ENCODE data around the gene PRRC2B.
"Not testable (repeated sequence)": the region's sequence is repeated elsewhere in the genome, so short reads cannot be mapped to it uniquely, and the experiment has no call there.

The PRRC2B gene

DNA sequence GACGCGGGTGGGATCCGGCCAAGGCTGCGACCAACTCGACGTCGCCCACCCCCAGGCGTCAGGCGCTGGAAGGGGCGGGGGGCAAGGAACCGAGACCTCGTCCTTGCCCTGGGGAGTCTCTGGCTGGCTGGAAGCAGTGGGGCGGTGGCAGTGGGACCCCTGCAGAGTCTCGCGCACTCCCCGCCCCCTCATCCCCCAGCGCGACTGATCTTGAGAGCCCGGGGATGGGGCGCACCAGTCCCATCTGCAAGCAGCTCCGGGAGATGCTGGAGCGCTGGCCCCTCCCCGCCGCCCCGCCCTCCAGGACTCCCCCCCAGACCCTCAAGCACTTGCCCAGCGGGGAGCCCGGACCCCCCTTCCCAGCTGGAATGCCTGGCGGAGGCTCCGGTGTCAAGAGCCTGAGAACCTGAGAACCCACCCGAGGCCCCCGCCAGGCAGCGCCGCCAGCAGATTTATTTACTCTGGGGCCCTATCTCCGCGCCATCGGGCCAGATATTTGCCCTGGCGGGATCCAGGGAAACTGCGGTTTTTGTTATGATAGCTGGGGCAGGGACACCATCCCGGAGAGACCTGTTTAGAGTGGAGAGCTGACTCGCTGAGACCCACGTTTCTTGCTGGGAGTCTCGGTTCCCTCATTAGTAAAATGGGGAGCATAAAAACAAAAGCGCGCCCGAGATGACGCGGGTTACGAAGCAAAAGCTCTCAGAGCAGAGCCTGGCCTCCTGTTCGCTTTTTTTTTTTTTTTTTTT is 152.6 kb downstream of the PRRC2B start:
- DNase-seq: no peak

DNA sequence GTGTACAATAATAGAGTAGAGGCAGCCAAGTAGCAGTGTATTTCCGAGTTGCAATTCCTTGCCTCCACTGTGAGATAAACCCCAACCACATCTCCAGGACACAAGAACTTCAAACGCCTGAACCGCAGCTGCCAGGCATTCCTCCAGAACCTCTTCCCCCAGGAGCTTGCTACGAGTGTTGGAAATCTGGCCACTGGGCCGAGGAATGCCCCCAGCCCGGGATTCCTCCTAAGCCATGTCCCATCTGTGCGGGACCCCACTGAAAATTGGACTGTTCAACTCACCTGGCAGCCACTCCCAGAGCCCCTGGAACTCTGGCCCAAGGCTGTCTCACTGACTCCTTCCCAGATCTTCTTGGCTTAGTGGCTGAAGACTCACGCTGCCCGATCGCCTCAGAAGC is 155.3 kb downstream of the PRRC2B start:
- DNase-seq: not testable (repeated sequence)

Measured in cerebellar nuclear complex (tissue), 1 donor.